Fibroblast of upper back skin (primary cell): Measurements from ENCODE around the gene SERGEF.

Experiments used
- DNase-seq: peaks from one replicate; pipeline ENCODE4 v3.0.0-alpha.2; 2013

SERGEF gene

DNA sequence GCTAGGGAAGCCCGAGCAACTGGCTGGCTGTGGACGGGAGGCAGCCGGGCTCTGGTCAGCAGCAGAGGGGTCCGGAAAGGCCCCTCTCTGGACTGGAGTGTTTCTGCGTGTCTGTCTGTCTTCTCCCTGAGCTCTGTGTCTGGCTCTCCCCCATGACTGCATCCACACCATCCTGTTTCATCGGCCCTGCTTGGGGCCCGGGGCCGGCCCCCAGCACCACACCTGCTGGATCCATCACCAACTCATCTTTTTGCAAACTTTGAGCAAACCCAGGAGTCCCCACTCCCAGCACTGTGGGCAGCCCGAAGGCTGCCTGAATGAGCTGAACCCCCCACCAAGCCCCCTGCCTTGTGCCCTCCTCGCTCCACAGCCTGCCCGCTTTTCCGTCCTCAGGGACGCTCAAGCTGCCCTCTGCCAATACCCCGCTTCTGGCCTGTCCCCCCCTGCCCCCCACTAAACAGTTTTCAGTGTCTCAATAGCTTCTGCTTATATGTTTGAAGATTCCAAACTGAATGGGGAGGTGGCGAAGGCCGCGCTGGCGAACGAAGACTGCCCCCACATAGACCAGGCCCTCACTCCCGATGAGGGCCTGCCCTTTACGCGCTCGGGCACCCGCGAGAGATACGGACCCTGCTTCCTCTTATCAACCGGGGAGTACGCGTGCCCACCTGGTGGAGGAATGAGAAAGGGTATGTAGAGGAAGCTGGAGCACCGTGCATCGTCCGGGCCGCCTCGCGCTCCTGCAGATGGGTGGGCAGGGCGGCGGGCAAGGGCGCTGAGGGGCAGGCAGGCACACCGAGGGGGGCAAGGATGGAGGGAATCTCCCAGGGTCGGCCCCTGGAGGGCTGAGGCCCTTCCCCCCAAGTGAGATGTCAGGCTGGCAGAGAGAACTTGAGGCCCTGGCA, 233.6 kb downstream of the SERGEF start:
- no peak for DNase-seq

DNA sequence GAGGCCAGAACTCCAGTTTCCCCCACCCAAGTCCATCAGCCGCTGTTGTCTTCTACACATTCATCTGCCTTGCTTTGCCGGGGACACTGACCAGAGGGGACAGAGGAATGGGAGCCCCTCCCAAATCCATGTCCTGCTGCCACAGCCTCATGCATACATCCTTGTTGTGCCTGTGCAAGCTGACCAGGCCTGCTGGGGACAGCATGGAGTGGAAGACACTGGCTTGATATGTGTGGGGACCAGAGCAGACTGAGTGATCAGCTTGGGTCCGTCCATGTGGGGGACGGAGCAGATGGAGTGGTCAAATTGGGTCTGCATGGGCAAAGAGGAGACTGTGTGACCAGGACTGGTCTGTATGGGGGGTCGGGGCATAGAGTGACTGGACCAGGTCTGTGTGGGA, 234.5 kb downstream of the SERGEF start:
- DNase-seq = no peak

DNA sequence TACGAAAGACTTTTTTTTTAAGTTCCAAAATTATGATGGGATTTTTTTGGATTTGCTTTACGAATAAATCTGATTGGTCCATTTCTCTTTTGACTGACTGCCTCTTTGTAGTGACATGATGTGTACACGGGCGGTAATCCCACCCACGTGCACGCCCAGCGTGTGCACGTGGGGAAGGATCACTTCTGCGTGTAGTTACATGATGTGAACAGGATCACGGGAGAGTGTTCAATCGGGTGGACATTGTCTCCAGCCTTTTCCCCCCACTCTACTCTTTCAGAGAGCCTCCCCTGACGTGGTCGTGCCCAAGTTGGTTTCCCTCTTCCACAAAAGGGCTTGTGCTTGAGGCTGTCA, 235.1 kb downstream of the SERGEF start:
- no peak for DNase-seq

DNA sequence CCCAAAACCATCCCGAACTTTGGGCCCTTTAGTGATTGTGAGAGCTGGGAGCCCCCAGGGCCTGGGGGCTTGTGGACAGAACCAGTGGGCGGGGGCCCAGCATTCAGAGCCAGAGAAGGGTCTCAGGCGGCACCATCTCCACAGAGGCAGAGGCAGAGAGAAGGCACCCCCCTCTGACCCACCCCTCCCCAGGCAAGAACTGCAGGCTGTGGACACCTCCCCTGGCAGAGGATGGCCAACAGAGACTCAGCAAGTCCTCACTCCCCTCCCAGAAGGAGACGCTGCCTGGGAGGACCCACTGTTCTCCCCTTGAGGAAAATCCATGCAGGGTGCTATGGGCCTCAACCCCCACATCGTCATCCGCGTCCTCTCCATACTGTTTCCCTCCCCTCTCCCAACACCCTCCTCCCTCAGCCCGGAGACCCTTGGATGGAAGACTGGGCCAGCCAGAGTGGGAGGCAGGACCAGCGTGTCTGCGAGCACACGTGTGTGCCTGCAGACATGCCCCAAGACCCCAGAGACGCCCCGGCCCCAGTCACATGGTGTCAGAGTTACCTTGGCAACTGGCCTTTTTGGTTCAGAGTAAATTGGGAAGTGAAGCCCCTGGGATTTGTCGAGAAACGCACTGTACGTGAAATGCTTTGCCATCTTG, 235.6 kb downstream of the SERGEF start:
- no peak for DNase-seq

DNA sequence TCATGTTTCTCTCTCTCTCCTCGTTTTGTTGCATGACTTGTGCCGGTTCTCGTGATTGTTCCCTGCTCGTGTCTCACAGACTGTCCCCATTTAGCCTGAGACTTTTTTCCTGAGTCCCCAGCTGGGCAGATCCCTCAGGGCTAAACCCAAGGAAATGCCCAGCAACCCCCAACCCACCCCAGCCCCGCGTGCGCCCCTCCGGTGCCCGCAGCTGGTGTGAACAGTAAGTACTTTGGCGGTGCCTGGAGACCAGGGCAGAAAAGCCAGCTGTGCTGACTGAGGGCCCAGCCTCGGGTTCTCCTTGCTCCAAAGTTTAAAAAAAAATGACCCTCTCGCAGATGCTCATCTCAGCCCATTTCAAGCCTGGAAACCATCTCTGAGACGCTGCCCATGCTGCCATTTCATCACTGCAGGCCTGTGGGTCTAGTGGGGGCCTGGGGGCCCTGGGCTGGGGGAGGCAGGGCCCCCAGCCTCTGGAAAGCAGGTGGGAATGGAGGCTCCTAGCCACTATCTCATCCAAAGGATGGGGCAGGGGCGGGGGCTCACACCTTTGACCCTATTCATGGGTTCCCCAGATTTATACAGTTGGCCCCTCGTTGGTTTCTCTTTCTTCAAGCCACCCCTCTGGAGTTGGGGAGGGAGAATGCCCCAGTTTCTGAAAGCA, 236.5 kb downstream of the SERGEF start:
- DNase-seq = no peak

DNA sequence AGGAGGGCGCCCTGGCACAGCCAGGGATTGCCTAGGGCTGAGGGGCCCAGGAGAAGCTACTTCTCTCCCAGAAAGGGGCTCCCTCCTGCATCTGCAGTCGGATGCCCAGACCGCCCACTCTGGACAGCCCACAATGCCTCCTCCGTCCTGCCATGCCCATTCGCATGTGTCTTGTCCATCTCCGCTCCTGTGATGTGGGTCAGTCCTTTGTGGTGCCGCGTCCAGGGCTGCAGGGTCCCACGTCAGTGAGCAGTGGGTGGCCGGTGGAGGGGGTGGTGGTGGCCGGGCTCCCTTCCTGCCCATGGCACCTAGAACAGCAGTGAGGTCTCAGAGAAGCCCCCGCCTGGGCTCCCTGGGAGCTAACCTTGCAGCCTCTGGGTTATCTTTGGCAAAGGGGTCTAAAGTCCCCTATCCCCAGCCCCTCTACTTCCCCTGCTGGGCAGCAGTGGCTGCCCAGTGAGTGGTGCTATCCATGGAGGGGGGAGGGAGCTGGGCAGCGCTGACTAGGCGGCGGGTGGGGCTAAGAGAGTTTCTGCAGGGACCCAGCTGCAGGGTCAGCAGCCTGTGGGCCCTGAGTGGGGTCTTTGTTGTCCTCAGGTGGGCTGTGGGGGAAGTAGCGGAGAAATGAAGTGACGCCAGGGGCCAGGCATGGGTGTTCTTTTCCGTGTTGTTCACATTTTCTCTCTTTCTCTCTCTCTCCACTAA, 237.2 kb downstream of the SERGEF start:
- DNase-seq = no peak

DNA sequence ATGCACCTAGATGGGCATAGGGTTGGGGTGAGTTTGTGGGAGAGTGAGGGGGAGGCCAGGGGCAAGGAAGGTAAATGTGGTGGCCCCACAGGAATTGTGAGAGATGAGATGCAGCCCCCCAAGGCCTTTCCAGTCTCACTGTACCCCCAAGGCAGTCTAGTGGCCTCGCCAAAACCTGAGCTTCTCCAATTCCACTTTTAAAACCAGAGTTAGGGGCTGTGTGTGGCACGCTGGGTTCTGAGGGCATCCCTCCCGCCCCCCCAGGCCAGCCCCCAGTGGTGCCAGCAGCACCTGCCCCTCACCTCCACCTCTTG, 237.9 kb downstream of the SERGEF start:
- DNase-seq = no peak

DNA sequence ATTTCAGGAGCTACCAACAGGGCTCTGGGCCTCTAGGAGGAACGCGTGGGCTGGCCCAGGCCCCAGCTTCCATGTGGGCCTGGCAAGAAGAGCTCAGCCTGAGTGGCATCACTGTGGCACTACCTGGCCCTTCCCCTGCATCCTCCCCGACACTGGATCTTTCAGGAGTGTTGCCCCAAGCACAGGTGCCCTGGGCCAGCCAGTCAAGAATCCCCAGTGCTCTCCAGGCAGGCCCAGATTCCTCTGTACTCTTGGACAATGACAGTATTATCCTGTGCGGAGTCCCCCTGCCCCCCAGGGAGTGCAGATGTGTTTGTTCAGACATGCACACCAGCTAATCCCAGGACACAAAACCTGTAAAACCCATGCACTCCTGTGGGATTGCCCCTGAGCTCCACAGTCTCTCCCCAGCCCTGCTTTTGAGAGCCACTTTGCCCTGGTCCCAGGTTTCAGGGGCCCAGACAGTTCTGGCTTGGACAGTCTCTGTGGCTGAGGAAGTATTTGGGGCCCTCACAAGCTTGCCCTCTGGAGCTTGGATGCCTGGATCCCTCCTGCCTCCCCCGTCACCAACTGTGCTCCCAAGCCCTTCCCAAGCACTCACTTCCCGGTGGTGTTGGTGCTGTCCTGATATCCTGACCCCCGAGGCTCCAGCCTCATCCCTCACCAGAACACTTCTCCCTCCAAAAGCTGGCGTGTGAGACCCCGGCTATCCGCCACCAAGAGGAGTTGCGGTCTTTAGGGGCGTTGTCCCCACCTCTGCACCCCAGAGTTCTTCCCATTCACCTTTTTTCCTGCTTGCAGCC, 238.4 kb downstream of the SERGEF start:
- DNase-seq = no peak

DNA sequence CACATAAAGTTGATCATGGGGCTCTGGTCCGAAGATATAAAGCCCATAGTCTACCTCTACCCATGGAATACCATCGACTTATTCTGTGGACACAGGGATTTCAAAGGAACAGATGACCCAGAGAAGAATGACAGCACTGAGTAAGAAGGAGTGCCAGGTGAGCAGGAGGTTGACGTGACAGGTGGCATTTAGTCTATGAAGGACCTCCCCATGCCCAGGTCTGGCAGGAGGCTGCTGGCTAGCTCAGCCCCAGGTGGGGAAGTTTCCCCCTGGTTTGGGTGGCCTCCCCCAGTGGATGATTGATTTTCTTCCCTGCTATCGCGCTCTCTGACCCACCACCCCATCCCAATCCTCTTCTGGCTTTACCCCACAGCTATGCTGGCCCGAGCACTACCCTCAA, 239.2 kb downstream of the SERGEF start:
- DNase-seq = no peak

DNA sequence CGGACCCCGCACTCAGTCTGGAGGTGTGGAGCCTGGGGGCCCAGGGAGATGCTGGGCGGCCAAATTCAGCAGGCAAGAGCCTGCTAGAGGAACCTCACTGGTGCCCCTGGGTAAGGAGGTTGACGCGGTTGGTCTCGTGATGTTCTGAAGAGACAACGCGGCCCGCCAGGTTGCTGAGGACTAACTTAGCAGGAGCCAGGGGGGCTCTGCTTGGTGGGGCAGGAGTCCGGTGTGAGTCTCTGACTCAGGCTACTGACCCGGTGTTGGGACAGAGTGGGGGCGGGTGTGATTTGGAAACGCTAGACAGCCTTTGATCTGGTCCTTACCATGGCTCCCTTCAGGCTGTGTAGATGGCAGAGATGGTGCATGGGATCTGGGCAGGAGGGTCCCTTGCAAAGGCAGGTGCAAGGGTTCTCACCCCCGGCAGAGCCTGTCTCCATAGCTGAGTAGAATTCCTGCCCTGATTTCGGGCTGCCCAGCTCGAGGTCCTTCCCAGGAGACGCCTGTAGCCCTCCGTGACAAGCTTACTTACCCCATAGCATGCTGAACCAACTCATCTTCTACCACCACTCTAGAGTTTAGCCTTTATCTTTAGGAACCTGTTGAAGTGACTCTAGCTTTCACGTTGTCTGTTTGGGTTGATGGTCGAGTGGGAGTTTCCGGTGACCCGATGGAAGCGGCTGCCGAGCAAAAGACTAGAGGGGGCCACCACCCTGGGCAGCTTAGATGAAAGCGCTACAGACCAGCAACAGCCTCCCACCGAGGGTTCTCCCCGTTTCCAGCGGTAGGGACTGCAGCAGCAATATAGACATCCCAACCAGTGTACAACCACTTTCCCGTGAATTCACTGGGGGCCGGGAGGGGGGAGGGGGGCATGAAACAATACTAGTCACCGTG, 239.9 kb downstream of the SERGEF start:
- no peak for DNase-seq

DNA sequence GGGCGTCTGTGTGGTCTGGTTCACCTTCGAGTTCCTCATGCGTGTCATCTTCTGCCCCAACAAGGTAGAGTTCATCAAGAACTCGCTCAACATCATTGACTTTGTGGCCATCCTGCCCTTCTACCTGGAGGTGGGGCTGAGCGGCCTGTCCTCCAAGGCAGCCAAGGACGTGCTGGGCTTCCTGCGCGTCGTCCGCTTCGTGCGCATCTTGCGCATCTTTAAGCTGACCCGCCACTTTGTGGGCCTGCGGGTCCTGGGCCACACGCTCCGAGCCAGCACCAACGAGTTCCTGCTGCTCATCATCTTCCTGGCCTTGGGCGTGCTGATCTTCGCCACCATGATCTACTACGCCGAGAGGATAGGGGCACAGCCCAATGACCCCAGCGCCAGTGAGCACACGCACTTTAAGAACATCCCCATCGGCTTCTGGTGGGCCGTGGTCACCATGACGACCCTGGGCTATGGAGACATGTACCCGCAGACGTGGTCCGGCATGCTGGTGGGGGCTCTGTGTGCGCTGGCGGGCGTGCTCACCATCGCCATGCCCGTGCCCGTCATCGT, 240.9 kb downstream of the SERGEF start:
- DNase-seq = no peak

DNA sequence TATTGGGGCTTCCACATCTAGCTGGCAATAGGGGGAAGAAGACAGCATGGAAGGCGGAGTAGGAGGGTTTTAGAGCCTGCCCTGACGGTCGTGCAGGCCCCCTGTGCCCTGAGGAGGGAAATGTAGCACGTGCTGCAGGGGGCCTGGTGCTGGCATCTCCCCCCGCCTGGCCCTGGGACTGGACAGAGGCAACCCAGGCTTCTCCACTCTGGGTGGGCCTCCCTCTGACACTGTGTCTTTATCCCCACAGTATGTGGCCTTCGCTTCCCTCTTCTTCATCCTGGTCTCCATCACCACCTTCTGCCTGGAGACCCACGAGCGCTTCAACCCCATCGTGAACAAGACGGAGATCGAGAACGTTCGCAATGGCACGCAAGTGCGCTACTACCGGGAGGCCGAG, 241.4 kb downstream of the SERGEF start:
- DNase-seq = no peak

DNA sequence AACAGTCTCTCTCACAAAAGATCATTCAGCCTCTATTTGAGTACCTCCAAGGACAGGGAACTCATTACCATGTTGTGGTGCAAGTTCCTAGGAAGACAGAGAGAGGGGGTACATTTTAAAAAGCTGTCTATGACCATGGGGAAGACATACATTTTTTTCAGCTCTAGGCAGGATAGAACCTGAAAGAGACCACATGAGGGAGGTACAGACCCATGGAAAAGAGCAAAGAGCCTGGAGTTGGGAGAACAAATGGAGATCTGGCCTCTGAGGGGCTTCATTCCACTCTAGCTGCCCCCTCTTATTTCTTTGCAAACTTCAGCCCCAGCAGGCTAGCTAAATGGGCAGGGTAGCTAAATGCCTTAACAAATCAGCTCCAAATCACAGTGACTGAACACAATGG, 241.9 kb downstream of the SERGEF start:
- DNase-seq = no peak

DNA sequence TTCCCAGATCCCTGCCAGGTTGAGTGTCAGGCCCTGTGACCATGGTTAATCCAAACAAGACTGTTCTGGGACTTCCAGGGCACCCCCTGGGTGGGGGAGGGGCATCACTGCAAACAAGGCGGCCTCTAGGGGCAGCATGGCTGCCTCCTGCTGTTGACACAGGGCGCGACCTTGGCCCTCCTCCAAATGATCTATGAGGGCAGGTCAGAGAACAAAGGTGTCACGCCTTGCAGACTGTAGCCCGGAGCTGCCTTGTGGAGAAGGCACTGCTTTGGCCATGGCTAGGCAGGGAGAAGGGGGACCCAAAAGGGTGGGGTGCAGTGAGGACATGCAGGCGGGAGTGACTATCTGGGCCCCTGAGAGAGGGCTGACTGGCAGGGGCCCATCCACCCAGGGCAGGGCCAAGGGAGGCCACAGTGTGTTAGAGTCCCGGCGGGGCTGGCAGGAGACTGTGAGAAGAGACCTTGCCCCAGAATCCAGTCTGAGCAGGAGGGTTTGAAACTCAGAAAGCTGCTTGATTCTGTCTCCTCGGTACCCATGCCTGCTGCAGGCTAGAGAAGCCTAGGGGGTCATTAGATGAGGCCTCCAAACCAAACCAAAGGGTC, 242.7 kb downstream of the SERGEF start:
- DNase-seq = no peak

DNA sequence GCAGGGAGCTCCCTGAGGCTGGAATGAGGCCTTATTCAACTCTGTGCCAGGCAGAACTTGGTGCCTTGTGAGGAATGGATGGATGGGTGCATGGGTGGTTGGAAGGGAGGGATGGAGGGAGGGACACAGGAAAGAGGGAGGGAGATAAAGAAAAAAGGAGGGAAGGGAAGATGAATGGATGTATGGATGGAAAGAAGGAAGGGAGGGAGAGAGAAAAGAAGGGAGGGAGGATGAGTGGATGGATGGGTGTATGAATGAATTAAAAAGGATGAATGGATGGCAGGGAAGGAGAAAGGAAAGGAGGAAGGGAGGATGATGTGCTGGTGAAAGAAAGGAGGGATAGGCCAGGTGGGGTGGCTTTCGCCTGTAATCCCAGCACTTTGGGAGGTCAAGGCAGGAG, 243.6 kb downstream of the SERGEF start:
- no peak for DNase-seq

DNA sequence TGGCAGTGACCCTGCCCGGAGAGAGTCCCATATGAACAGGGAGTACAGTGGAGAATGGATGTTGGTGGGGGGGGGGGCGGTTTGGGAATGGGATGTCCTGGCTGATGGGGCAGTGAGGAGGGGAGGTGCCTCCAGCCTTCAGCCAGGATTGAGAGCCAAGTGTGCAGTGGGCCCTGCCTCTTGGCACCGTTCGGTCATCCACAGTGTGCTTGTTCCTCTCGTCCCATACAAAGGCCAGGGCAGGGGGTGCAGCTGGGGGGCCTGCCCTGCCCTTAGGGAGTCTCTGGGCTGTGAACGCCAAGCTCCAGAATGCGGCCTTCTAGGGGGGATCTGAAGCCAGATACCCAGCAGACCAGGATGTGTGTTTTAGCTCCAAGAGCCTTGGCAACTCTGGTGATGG, 244.3 kb downstream of the SERGEF start:
- no peak for DNase-seq

DNA sequence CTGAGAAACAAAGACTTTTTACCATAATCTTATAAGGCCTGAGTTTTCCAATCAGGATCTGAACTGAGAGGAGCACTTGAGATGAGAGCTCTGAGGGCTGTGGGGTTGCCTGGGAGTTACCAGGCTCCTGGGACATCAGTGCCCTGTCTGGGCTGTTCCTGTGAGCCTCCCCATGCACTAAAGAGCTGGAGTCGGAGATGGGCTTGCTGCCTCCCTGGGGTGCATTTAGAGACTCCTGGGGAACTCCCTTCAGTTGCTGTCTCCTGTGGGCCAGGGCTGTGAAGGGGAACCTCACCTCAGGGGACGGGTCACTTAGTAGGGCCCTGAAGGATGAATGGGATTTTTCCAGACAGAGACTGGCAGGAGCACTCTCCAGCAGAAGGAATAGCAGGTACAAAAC, 244.9 kb downstream of the SERGEF start:
- no peak for DNase-seq

DNA sequence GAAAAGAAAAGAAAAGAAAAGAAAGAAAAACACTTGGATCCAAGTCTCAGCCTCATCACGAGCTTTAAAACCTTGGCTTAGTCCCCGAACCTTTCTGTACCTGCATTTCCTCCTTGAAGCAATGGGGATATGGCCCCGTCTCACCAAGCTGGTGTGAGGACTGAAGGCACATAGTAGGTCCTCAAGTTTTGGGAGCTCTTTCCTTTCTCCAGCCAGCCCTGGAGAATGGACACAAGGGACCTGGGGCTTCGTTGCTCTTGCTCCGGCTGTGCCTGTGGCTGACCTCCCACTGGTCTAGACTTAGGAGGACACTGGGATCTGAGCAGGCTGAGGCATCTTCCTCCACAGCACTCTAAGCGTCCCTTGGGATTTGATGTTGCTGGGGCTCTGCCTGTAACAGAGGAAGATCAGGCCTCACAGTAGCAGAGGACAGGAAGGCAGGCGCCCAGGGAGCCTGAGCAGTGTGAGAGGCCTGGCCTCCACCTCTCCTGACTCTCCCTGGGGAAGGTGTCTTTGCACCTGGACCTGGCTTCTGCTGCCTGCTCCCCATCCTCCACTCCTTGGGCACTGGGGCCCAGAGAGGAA, 245.5 kb downstream of the SERGEF start:
- no peak for DNase-seq

DNA sequence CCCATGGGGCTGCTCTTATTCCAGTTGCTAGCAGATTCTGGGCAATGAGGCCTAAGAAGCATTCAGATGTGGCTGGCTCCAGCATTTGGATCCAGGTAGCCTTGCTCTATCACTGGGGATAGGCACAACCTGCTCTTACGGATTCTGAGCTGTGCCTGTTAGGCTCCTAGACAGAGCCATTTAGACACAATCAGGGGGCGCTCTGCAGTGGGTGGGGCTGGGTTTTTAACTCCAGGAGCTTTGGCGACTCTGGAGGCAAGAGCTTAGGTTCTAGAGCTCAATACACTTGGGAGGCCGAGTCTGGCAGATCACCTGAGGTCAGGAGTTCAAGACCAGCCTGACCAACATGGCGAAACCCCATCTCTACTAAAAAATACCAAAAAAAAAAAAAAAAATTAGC, 246.3 kb downstream of the SERGEF start:
- no peak for DNase-seq

DNA sequence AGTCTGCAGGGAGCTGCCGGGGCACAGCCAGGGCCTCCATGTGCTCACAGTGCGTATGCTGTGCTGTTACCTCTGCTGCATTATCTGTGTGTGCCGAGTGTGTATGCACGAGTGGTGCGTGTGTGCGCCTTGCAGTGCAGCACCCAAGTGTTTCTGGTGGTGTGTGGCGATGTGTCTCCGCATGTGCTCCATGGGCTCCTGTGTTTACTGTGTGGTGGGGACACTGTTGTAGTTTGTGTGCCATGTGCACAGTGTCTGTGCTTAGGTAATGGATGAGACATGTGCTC, 246.8 kb downstream of the SERGEF start:
- DNase-seq = no peak
